HG02678 (cell line): Measurements from ENCODE around the gene POLR1G.
A peak's percentile ranks its signal among the peaks of the same experiment; 100 is the strongest.
"Not testable (repeated sequence)": the region's sequence is repeated elsewhere in the genome, so short reads cannot be mapped to it uniquely, and the experiment has no call there.

Experiments used
- ATAC-seq: cut with Tn5 transposase; IDR thresholded peaks from one replicate; pipeline ENCODE4 v1.9.1; 2021; ENCODE audit warnings: mild to moderate bottlenecking, moderate library complexity; ENCODE audit not compliant: unreplicated experiment

Gene POLR1G

DNA sequence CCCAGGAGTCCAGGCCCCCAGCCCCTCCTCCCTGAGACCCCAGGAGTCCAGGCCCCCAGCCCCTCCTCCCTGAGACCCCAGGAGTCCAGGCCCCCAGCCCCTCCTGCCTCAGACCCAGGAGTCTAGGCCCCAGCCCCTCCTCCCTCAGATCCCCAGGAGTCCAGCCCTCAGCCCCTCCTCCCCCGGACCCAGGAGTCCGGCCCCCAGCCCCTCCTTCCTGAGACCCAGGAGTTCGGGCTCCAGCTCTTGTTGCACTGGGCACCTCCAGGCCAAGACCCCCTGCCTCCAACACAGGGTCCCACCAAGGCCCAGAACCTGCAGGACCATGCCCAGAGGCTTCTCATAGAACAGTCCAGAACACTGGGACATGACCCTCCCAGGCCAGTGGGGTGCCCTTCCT lies 13.5 kb downstream of the POLR1G start:
- ATAC-seq = no peak

DNA sequence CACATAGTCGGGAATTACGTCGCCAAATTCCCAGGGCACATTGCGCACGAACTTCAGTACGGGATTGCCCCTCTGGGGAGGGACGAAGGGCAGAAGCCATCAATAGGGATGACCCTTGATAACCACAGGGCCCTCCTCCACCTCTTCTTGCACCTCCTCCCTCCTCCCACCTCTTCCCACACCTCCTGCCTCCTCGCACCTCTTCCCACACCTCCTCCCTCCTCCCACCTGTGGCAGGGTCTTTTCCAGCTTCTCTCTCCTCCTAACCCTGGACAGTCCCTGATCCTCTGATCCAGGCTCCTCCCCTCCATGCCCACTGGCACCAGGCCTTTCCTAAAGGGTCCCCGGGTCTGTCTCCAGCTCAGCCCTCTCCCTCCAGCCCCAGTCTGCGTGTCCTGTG lies 13.9 kb downstream of the POLR1G start:
- ATAC-seq = no peak

DNA sequence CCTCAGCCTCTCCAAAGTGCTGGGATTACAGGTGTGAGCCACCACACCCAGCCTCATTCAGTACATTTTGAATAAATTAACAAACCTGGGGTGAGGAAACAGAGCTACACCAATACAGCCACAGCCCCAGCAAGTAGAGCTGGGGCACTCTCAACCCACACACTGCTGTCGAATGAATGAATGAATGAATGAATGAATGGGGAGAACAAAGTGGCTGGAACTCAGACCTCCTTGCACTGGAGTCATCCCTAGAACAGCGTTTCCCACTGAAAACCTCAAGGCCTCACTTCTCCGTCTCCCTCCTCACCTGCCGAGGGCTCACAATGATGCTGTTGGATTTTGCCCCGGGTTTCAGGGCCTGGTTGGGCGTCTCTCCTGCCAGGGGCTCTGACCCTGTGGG lies 14.4 kb downstream of the POLR1G start:
- no peak for ATAC-seq

DNA sequence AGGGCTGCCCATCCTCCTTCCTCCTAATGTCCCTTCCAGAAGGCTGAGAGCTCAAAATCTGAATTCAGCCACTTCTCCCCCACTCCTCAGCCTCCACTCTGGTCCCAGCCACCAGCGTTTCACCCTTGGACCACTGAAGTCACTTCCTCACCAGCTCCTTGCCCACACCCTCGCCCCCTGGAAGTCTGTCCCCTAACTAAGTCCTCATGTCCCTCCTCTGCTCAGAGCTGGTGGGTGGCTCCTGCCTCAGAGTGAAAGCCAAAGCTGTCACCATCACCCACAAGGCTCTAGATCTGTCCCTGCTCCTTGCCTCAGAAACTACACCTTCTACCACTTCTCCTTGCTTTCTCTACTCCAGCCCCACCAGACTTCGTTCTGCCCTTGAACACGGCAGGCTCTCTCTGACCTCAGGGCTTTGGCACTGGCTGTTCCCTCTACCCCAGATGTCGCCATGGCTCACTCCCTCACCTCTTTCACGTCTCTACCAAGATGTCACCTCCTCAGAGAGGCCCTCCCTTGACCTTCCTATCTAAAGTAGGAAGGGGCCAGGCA lies 15.6 kb downstream of the POLR1G start:
- ATAC-seq = no peak

DNA sequence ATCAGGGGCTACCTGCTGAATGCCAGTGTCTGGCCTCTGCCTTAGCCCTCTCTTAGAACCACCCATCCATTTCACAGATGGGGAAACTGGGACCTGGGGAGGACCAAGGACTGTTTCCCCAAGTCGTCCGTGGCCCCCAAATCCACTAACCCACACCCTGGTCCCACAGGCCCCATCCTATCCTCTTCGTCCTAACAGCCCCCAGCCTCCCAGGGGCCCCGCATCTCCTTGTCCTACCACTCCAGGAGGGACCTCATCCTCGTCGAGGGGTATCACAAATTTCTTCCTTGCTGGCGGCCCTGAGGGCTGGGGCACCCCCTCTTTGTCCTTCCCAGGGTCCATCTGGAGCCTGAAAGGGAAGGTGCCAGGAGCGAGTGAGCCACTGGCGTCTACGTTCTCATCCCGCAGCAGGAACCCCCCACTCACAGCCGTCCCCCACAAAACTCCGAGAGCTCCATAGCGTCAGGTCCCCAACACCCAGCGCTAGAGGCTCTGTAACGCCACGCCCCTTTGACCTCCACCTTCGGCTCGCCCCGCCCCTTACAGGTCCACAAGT lies 16.7 kb downstream of the POLR1G start:
- no peak for ATAC-seq

DNA sequence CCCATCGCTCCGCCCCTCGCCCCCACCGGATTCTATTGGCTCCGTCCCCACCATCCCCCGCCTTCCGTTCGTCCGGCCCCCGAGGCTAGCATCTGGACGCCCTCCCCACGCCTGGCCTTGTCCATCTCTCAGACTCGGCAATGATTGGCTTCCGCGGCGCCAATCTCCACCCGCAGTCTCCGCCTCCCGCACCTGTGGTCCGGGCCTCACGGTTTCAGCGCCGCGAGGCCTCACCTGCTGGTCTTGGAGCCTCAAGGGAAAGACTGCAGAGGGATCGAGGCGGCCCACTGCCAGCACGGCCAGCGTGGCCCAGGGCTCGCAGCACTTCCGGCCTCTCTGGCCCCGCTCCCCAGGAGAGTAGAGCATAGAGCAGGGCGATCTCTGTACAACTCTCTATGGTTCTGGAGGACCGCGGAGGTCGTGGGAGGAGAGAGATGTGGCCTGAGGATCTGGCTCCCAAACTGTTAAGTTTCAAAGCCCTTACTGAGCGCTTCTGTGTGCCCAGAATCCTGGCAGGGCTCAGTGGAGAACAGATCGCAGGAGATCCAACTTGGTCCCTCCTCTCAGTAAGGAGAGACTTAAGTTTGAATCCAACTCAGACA lies 17.2 kb downstream of the POLR1G start, which contains the start of gene ERCC1:
Gene ERCC1, minus strand, starts transcription at position 329 of the 602 bp plus-strand sequence. CDS start 543 bp downstream, outside the sequence.
- peak; percentile 70 for ATAC-seq

DNA sequence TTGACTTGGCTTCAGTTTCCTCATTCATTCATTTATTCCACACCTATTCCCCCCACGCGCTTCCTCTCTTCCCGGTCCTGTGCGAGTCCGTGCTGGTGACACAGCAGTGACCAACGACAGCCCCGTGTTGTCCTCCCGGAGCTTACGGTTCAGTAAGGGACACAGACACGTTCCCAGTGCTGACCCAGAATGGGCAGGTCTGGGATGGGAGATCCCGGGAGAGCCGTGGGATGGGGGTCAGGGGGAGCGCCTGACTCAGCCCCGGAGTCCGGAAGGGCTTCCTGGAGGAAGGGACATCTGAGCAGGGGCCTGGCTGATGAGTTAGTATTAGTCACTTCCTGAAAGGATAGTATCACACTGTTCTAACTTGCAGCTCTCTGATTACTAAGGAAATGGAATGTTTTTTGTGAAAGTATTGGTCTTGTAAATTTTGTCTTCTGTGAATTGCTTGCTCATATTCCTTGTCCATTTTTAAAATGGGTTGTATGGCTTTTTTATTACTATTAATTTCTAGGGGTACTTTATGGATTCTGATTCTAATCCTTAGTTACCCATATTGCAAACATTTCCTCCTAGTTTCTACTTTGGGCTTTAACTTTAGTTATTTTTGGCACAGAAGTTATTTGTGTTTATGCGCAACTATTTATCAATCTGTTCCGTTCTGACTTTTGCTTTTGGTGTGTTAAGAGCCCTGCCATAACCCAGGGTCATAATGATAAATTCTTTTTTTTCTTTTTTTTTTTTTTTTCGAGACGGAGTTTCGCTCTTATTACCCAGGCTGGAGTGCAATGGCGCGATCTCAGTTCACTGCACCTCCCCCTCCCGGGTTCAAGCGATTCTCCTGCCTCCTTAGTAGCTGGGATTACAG lies 18.0 kb downstream of the POLR1G start:
- ATAC-seq = no peak

DNA sequence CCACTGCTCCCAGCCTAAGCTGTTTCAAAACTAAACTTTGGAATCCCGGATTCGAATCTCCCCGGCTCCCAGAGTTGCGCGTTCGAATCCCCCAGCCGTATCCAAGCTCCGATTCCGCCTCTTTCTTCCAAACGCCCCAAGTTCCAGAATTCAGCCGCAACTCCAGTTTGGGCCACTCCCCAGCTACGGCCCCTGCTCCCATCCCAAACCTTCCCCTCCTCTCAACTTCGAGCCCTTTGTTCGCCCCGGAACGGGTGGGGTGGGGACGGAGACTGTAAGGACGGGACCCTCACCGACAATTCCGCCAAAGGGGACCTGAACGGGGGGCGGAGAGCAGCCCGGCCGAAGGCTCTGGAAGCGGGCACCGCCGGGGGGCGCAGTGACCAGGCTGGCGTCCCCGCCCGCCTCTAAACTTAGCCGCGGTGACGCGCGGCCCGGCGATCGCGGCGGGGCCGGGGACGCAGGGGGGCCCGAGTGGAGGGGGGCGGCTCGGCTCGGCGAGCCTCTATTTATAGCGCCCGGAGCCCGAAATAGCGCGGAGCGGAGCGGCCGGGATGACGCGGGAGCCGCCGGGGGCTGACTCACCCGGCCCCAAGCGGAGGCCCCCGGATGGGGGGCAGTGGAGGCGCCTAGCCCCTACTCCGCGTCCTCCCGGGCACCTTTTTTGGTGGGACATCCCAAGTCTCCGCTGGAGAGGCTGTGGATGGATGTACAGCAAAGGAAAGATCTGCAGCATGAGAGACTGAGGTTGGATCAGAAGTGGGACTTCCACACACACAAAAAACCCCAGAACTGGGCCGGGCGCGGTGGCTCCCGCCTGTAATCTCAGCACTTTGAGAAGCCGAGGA lies 22.2 kb downstream of the POLR1G start:
- no peak for ATAC-seq

DNA sequence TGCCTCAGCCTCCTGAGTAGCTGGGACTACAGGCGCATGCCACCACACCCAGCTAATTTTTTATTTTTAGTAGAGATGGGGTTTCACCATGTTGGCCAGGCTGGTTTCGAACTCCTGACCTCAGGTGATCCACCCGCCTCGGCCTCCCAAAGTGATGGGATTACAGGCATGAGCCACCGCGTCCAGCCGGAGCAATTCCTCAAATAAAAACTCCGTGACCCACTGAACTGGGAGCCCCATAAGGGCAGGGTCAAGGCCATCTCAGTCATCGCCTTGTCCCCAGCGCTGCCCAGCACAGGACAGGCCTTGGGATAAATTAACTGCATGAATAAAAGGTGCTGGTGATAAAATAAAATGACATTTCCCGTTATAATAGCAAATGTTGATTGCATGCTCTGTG lies 23.5 kb downstream of the POLR1G start:
- not testable (repeated sequence) for ATAC-seq

DNA sequence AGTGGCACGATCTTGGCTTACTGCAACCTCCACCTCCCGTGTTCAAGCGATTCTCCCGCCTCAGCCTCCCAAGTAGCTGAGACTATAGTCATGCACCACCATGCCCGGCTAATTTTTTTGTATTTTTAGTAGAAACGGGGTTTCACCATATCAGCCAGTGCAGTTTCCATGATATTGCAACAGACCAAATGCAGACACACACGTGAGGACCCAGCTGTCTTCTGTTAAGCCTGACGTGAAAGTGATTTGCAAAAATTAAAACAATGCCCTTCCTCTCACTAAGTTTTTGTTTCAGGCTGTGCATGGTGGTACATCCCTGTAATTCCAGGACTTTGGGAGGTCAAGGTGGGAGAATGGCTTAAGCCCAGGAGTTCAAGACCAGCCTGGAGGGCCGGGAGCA lies 24.6 kb downstream of the POLR1G start:
- ATAC-seq = not testable (repeated sequence)

DNA sequence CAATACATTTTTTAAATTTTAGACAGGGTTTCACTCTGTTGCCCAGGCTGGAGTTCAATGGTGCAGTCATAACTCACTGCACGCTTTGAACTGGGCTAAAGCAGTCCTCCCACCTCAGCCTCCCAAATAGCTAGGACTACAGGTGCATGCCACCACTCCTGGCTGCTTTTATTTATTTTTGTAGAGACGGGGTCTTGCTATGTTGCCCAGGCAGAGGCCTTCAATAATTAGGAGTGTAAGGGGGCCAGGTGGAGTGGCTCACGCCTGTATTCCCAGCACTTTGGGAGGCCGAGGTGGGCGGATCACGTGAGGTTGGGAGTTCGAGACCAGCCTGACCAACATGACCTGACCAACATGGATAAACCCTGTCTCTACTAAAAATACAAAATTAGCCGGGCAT lies 26.1 kb downstream of the POLR1G start:
- ATAC-seq = not testable (repeated sequence)

DNA sequence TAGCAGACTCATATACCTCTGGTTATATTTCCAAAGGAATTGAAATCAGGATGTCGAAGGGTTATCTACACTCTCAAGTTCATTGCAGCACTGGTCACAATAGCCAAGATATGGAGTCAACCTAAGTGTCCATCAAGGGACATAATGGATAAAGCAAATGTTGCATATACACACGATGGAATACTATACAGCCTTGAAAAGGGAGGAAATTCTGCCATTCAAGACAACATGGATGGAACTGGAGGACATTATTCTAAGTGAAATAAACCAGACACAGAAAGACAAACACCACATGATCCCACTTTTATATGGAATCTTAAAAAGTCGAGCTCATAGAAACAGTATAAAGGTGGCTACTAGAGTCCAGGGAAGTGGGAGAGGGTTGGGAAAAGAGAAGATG lies 30.9 kb downstream of the POLR1G start:
- no peak for ATAC-seq

DNA sequence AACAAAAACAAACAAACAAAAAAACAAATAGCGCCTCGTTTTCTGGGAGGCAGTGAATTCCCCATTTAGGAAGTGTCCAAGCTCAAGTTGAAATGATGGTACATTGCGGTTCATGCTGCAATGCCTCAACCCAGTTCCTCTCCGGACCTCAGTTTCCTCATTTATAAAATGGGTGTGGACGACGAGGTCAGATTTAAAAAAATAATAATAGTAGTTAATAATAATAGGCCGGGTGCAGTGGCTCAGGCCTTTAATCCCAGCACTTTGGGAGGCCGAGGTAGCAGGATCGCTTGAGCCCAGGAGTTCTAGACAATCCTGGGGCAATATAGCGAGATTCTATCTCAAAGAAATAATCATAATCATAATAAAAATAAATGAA lies 32.7 kb downstream of the POLR1G start:
- ATAC-seq = no peak

DNA sequence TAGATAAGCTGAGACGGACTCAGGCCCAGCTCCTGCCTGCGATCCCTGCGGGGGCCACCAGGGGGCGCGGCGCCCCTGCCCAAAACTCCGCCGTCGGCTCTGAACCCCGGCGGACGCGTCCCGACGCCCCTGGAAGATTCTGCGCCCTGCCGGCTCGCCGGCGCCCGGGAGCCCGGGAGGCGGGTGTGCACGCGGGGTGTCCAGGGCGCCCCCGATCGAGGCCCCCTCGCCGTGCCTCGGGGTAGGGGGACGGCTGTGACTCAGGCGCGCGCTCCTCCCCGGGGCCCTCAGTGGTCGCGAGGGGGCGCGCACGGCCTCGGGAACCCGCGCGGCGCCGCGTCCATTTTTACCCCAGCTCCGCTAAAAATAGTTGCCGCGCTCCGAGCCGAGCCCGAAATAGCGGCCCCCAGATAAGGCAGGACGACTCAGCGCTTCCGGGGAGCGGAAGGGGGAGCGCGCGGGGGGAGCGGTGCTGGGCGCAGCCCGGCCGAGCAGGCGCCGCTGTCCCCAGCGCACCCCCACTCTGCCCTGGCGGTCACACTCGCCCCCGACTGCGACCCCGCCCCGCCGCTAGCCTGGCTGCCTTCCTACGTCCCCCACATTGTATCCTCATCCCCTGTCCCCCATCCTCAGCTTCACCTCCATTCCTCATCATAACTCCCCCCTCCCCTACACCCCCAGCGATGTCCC lies 33.3 kb downstream of the POLR1G start:
- peak; percentile 67 for ATAC-seq

DNA sequence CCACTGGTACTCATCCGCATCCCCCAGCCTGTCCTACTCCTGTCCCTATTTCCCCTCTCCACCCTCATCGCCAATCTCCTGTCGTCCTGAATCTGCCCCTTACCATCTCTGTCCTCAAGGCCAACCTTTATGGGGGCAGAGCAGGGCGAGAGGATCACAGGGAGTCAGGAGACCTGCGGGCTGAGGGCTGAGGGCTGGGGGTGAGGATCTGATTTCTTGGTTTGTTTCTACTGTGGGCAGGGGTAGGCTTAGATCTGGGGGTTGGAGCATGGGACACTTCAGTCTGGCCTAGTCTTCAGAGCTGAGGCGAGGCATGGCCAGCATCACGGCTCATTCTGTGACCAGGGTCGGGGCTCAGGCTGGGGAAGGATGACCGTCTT lies 33.8 kb downstream of the POLR1G start:
- no peak for ATAC-seq

DNA sequence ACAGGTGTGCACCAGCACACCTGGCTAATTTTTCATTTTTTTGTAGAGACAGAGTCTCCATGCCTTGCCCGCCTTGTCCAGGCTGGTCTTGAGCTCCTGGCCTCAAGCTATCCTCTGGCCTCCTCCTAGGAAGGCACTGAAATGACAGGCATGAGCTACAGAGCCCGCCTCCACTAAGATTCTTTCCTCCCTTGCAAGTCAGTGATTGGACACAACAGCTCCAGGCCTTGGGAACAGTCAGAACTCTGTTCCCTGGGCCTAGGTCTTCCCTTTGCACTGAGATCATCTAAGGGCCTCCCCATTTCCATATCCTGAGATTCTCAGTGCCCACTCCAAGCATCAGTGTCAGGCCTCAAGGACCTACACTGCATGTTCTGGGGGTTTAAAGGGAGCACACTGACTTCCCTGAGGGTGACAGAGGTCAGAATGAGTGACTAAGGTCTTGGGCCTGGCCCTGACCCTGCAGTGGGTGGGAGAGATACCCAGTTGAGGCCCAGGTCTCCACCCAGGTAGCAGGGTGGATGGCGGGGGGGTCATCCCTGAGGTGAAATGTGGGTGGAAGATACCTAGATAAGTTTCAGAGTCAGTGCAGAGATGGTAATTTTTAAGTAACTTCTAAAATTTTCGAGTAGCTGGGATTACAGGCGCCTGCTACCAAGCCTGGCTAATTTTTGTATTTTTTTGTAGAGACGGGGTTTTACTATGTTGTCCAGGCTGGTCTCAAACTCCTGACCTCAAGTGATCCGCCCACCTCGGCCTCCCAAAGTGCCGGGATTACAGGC lies 34.6 kb downstream of the POLR1G start:
- ATAC-seq = no peak

DNA sequence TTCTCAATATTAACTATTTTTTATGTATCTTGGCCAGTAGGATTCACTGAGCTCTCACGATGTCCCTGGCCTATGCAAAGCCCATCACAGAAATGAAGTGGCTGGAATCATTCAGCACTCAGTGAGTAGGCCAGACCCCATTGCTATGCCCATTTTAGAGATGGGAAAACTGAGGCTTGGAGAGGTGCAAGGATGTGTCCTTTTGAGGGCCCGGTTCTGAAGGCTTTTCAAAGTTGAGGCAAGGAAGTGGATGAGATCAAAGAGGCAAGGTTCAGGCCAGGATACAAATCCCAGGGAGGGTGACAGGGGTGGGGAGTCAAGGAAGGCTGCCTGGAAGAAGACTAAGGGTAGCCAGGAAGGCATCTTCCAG lies 35.9 kb downstream of the POLR1G start:
- ATAC-seq = no peak

DNA sequence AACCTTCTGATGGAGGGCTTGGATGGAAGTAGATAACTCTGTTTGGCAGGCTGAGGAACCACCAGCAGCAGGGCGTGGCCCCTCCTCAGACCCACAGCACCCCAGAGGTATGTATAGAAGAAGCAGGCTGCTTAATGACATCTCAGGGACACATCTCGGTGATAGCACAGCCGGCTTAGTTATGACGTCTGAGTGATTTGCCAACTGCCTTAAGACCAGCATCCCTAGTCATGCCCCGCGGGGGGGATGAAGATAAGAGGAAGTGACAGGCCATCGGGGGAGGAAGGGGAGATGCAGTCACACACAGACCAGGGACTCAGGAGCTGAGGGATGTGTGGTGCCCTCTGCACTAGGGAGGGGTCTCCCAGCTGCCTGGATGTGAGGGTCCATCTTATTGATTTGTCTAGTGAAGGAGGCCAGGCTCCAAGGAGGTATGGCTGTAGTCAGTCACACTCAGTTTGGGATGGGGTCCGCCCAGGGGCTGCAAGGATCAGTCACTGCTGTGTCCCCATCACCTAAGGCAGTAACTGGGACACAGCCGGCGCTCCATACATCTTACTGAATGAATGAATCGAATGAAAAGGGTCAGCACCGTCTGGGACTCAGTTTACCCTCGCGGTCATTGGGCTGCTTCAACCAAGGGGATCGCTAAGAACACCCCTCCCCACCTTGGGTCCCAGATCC lies 36.5 kb downstream of the POLR1G start:
- ATAC-seq = no peak
